Activated naive CD4-positive, alpha-beta T cell treated with Interleukin-2 at 50 U/mL for 16 hours (primary cell): ENCODE data around the gene SIPA1L3.

ENCODE experiments used
- DNase-seq: peaks from one replicate; pipeline ENCODE4 v3.0.0-alpha.2; 2020

The SIPA1L3 gene

GRCh38 chr19:37950471-37951175 is 43.6 kb downstream of the SIPA1L3 start:
- DNase-seq = no peak

- DNase-seq = no peak
Measured at GRCh38 chr19:37951816-37952210, 44.8 kb downstream of the SIPA1L3 start.

GRCh38 chr19:37953171-37953917 is 46.3 kb downstream of the SIPA1L3 start:
- no peak for DNase-seq

- no peak for DNase-seq
Measured at GRCh38 chr19:37953918-37954303, 46.9 kb downstream of the SIPA1L3 start.

- DNase-seq = no peak
Measured at GRCh38 chr19:37954421-37954874, 47.4 kb downstream of the SIPA1L3 start.

GRCh38 chr19:37955986-37956385 is 49.0 kb downstream of the SIPA1L3 start:
- no peak for DNase-seq

GRCh38 chr19:37957176-37957575 is 50.2 kb downstream of the SIPA1L3 start:
- DNase-seq = no peak

GRCh38 chr19:37959665-37960114 is 52.7 kb downstream of the SIPA1L3 start:
- DNase-seq = no peak

GRCh38 chr19:37961198-37961597 is 54.2 kb downstream of the SIPA1L3 start:
- DNase-seq = no peak

GRCh38 chr19:37963190-37963936 is 56.4 kb downstream of the SIPA1L3 start:
- no peak for DNase-seq

- DNase-seq = no peak
Measured at GRCh38 chr19:37964109-37964508, 57.1 kb downstream of the SIPA1L3 start.

GRCh38 chr19:37966211-37966661 is 59.2 kb downstream of the SIPA1L3 start:
- no peak for DNase-seq

- no peak for DNase-seq
Measured at GRCh38 chr19:37966662-37967231, 59.7 kb downstream of the SIPA1L3 start.

GRCh38 chr19:37969695-37970094 is 62.7 kb downstream of the SIPA1L3 start:
- no peak for DNase-seq

GRCh38 chr19:37970699-37971098 is 63.7 kb downstream of the SIPA1L3 start:
- DNase-seq = no peak

GRCh38 chr19:37972803-37973202 is 65.8 kb downstream of the SIPA1L3 start:
- no peak for DNase-seq

GRCh38 chr19:37973666-37974065 is 66.7 kb downstream of the SIPA1L3 start:
- DNase-seq = no peak

- DNase-seq = no peak
Measured at GRCh38 chr19:37975071-37975470, 68.1 kb downstream of the SIPA1L3 start.

GRCh38 chr19:37975596-37976515 is 68.8 kb downstream of the SIPA1L3 start:
- DNase-seq = no peak

- no peak for DNase-seq
Measured at GRCh38 chr19:37977391-37977790, 70.4 kb downstream of the SIPA1L3 start.

- DNase-seq = no peak
Measured at GRCh38 chr19:37977992-37978391, 71.0 kb downstream of the SIPA1L3 start.

GRCh38 chr19:37979547-37980082 is 72.6 kb downstream of the SIPA1L3 start:
- no peak for DNase-seq
